Right lobe of liver (tissue), 4 donors: ENCODE data around the gene PSD4.

ENCODE experiments used
- CTCF ChIP-seq, 4 donors: fragments of 200-600 bp in 3 of 4; fragments of 450-650 bp in 1 of 4; IDR thresholded peaks; one replicate each; pipeline versions ENCODE4 v1.5.1 to v1.8.0; 2016 to 2022; ENCODE audit warnings: antibody characterized with exemption in 4 of 4, mild to moderate bottlenecking in 2 of 4
- POLR2A ChIP-seq: fragments of 450-650 bp; IDR thresholded peaks from one replicate; pipeline ENCODE4 v1.6.1; 2017; ENCODE audit warnings: antibody characterized with exemption, mild to moderate bottlenecking
- donor health status: DM: no; HTN: no; CAD: no.
- donor health status: DM: no; HTN: no; CAD: no.
- donor health status: DM: no; HTN: yes; CAD: no.

DNA sequence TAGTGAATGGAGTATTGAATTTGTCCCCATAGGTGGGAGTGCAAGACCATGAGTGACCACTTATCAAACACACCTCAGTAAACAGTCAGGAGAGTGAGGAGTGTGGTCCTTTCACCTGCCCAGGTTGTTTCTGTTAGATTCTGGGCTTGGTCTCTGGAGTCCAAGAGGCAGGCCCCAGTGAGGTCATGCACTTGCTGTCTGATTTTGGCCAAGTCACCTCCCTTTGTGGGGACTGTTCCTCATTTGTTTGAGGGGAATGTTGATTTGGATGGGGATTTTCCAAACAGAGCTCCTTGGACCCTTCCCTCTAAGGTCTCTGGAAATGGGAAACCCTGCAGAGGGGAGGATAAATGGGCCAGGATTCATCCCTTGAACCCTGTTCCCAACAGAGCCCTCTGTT, 39.1 kb upstream of the PSD4 start:
- TF ChIP-seq CTCF (IDR thresholded peaks at IDR 0.05) (no peak), POLR2A (no peak)
